ENCODE results near the gene ARID5A.
A peak's percentile ranks its signal among the peaks of the same experiment; 100 is the strongest.

Gene ARID5A

DNA sequence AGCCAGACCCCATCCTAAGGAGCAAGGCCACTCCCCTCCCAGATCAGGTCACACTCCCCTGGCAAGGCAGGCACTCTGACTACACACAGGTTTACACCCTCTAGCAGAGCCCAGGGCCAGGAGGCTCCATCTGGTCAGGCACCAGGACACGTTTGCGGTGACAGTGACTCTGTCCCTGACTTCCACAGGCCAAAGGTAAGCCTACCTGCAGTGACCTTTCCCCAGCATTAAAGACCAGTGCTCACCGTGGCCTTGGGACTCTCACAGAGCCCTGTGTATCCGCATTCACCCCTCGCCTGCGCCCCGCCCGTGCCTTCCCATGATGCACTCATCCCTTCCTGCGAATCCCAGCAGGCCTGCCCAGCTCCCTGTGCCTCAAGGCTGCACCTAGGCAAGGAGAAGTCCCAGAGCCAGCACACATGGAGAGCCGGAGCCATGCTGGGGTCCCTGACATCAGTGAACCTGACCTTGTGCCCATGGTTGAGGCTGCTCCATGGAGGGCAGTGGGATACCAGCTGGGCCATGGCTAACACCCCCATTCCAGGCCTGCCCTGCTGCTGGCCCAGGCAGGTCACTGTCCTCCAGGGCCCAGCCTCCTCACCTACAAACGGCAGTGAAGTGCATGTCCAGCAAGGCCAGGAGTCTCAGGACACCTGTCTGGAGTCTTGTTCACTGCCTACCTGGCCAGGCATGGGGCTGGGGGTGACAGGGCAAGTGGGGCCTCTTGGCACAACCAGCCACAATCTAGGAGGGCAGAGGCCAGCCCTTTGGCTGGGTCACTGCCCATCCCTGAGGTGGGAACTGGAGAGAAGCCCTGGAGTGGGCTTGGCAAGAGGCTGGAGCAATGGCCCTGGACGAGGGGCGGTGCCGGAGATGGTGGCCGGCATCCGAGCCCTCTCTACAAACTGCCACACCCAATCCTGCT lies 34.4 kb upstream of the ARID5A start:
- H3K4me3 ChIP-seq (ENCODE audit: low read depth, low read length), result no peak overlapping the region
- TF ChIP-seq, protein P1, sequence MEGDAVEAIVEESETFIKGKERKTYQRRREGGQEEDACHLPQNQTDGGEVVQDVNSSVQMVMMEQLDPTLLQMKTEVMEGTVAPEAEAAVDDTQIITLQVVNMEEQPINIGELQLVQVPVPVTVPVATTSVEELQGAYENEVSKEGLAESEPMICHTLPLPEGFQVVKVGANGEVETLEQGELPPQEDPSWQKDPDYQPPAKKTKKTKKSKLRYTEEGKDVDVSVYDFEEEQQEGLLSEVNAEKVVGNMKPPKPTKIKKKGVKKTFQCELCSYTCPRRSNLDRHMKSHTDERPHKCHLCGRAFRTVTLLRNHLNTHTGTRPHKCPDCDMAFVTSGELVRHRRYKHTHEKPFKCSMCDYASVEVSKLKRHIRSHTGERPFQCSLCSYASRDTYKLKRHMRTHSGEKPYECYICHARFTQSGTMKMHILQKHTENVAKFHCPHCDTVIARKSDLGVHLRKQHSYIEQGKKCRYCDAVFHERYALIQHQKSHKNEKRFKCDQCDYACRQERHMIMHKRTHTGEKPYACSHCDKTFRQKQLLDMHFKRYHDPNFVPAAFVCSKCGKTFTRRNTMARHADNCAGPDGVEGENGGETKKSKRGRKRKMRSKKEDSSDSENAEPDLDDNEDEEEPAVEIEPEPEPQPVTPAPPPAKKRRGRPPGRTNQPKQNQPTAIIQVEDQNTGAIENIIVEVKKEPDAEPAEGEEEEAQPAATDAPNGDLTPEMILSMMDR (IDR thresholded peaks at IDR 0.05; ENCODE audit: insufficient read depth, low read depth, low read length, missing control alignments), result no peak
- DNase-seq (ENCODE audit: low read depth), result no peak

DNA sequence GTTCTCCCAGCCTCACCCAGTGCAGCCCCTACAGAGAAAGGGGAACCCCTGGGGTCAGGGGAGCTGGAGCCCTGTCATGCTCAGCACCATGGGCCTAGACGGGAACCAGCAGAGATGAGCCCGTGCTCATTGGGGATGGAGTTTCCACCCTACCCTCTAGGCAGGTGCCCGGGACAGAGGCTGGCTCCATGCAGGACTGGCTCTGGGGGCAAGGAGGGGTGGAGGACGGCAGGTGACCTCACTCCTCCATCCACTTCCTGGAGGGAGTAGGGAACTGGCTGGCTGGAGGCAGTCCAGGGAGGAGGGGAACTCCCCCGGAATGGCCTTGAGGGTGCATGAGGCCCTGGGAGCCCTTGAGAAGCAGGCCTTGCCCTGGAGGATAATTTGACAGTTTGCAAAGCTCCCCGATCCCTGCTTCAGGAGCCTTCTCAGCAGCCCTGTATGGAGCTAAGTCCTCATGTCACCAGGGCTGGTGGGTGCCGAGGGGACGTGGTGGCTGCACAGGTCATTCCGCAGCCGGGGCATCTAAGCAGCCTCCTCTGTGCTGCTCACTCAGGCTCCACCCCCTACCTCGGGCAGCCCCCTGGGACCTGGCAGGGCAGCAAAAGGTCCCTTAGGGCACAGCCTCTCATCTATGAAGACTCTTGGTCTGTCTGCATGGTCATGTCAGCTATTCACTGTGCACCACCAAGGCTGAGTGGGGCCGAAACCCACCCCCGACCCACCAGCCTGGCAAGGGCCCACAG lies 33.5 kb upstream of the ARID5A start:
- peak; percentile 51 for DNase-seq (ENCODE audit: low read depth)
- no peak overlapping the region for H3K4me3 ChIP-seq (ENCODE audit: low read depth, low read length)
- TF ChIP-seq, protein P1 (IDR thresholded peaks at IDR 0.05; ENCODE audit: insufficient read depth, low read depth, low read length, missing control alignments), result no peak

DNA sequence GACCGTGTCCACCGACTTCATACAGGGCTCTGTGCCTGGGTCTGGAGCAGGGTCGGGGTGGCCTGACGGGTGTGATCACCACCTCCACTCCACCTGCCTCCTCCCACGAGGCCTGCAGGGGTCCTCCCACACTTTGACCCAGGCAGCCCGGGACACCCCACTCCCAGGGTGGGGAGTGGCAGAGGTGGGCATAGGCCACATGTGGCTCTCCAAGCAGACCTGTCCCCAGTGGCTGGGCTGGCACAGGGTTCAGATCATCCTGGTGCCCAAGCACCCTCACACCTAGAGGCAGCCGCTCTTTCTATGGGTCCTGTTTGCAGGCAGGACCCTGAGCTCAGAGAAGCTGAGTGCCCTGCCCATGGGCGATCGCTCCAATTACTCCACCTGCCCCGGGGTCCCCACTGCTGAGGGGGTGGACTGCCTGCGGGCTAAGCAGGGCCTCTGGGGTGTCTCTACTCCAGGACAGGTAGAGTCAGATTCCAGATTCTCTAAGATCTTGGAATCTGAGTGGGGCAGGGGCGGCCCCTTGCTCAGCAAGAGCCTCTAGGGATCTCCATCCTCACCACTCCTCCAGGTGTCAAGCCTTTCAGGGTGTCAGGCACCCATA lies 32.8 kb upstream of the ARID5A start:
- no peak for DNase-seq (ENCODE audit: low read depth)
- no peak overlapping the region for H3K4me3 ChIP-seq (ENCODE audit: low read depth, low read length)
- TF ChIP-seq, protein P1 (IDR thresholded peaks at IDR 0.05; ENCODE audit: insufficient read depth, low read depth, low read length, missing control alignments), result no peak

DNA sequence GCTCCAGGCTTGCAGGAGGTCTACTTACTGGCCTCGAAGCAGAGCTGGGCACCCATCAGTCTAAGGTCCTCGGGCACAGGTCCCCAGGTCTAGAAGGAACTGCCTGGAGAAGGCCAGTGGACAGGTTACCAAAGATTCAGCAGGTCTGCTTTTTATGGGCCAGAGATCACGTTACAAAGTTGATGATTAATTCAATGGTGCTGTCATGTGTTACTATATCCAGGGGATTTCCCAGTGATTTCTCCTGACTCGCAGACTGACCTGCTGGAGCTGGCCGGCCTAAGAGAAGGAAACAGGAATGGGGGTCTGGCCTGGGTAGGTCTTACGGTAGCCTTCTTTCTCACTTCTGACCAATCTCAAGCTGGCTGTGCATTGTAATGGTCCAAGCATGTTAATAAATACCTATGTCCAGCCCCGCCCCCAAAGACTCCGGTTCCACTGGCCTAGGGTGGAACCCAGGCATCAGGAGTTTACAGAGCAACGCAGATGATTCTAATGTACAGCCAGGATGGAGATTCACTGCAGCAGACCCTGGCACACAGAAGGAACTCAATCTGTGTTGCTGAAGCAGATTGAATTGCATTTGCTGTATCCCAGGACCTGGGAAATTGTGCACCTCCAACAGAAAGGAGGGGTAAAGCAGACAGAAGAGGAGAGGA lies 31.2 kb upstream of the ARID5A start, which contains the start of gene NEURL3:
Gene NEURL3, minus strand, starts transcription at position 127 of the 659 bp plus-strand sequence. Its CDS starts 71 bp downstream, at position 56.
- DNase-seq (ENCODE audit: low read depth), result no peak
- TF ChIP-seq, protein P1 (IDR thresholded peaks at IDR 0.05; ENCODE audit: insufficient read depth, low read depth, low read length, missing control alignments), result no peak
- no peak within 1 kb of the TSS for H3K4me3 ChIP-seq (ENCODE audit: low read depth, low read length)

DNA sequence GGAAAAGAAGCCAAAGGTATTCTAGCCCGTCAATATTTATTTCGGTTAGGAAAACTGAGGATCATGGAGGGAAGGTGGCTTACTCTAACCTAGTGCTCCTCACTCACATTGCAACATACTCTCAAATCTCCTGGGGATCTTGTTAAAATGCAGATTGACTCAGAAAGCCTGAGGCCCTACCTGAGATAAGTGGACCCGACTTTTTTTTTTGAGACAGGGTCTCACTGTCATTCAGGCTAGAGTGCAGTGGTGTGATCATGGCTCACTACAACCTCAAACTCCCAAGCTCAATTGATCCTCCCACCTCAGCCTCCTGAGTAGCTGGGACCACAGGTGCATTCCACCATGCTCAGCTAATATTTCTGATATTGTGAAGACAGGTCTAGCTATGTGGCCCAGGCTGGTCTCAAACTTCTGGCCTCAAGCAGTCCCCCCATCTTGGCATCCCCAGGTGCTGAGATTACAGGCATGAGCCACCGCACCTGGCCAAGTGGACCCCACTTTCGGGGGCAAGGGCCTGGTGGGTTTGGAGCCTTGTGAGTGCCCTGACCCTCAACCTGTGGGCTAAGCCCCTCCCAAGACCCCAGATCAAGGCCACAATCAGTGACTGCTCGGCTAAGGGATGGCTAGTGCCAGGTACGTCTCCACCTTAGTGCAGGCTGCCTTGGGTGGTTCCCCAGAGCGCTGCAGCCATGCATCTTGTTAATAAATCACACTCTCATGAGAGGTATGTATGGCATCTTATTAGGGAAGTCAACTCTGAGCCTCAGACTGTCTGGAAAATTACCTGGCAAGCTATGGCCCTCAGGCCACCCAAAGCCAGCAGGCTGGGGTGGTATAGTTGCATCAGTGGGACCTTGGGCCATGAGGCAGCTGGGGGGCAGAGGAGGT lies 30.3 kb upstream of the ARID5A start:
- no peak for DNase-seq (ENCODE audit: low read depth)

More for the DNA sequence above, 30.3 kb upstream of the ARID5A start:
- TF ChIP-seq, protein P1 (IDR thresholded peaks at IDR 0.05; ENCODE audit: insufficient read depth, low read depth, low read length, missing control alignments), result no peak
- no peak overlapping the region for H3K4me3 ChIP-seq (ENCODE audit: low read depth, low read length)
